GM19351 (cell line): Measurements from ENCODE around the gene LIPN.

ENCODE experiments used
- ATAC-seq: cut with Tn5 transposase; IDR thresholded peaks from one replicate; pipeline ENCODE4 v1.9.1; 2021; ENCODE audit warnings: mild to moderate bottlenecking, moderate library complexity; ENCODE audit not compliant: unreplicated experiment

The LIPN gene

DNA sequence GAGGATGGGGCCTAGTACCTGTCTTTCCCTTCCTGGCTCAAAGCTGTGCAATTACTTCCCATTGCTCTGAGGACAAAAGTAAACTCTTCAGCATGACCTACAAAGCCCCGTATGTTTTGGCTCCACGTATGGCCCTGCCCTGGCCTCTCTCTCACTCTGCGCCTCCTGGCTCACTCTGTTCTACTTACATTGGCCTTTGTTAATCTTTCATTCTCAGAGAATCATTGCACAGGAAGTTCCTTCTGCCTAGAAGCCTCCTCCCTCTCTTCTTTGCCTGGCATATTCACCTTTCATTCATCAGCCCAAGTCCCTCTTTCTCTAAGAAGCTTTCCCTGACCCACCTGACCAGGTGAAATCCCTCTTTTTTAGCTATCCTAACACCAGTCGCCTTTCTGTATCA, 66.6 kb downstream of the LIPN start:
- no peak for ATAC-seq

DNA sequence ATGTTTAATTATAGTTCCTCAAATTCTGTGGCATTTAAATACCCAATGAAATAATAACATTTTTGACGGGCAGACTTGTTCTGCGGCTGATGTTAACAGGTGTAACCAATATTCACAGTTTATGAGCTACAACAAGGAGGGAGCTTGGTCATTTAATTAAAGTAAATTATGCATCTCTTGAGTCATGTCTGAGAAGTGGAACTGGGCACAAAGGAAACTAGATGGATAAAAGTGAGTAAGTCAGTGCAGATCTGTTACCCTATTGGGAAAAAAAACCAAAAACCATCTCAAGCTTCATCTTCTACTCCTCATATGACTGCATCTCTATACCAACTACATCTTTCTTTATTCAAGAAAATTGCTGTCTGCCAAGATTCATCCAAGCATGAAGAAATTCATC, 67.9 kb downstream of the LIPN start:
- no peak for ATAC-seq

DNA sequence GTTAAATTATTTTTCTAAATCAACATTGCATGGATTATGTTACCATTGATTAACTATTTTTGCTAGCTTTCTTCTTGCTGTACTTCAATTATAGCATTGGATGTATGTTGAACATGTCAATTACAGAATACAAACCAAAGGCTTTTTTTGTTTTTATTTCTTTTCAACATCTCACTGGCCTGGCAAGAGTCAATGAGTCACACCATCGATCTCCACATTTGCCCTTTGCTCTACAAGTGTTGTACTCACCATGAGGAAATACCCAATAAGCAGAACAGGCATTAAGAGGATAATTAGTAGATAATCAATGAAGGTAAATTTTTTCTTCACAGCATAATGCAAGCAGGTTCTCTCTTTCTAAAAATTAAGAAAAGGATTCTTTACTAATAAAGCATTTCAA, 68.5 kb downstream of the LIPN start:
- ATAC-seq: no peak
